GM12878 (cell line): Measurements from ENCODE around the gene RAB29.

Experiments used
- CTCF ChIP-seq, 3 experiments: IDR thresholded peaks in 2 of 3; conservative IDR thresholded peaks in 1 of 3; 2 replicates each; pipeline ENCODE4 v1.5.1; 2011; ENCODE audit warnings: low read depth in 3 of 3, low read length in 3 of 3, mild to moderate bottlenecking in 3 of 3, control low read depth in 2 of 3, moderate library complexity in 2 of 3, inconsistent platforms in 1 of 3, mixed read lengths in 1 of 3; ENCODE audit not compliant: control insufficient read depth in 2 of 3, insufficient read depth in 1 of 3; ENCODE audit errors: extremely low read depth in 1 of 3
- EZH2 ChIP-seq: IDR thresholded peaks from 2 replicates; pipeline ENCODE4 v1.6.1; 2012; ENCODE audit warnings: low read depth, mild to moderate bottlenecking, control low read depth, inconsistent platforms, low read length, borderline replicate concordance; ENCODE audit not compliant: control insufficient read depth
- MLLT1 ChIP-seq: fragments of 450-650 bp; IDR thresholded peaks from 2 replicates; pipeline ENCODE4 v1.6.1; 2016; ENCODE audit warnings: mild to moderate bottlenecking
- MYC ChIP-seq: IDR thresholded peaks from 2 replicates; pipeline ENCODE4 v1.6.1; 2011; ENCODE audit warnings: mild to moderate bottlenecking, low read length, moderate library complexity, inconsistent platforms; ENCODE audit not compliant: insufficient read depth, insufficient replicate concordance, insufficient read length, severe bottlenecking
- PBX3 ChIP-seq: IDR thresholded peaks from 2 replicates; pipeline ENCODE4 v1.6.1; 2011; ENCODE audit warnings: mild to moderate bottlenecking, low read depth, low read length, moderate library complexity; ENCODE audit not compliant: insufficient replicate concordance
- POLR2A ChIP-seq: IDR thresholded peaks from 2 replicates; pipeline ENCODE4 v1.6.1; 2011; ENCODE audit warnings: low read depth, mild to moderate bottlenecking, low read length
- REST ChIP-seq: IDR thresholded peaks from 2 replicates; pipeline ENCODE4 v1.6.1; 2012; ENCODE audit warnings: mild to moderate bottlenecking, low read depth, low read length

GRCh38 chr1:205787287-205787916 is 12.1 kb upstream of the RAB29 start:
- TF ChIP-seq MYC, result no peak
- no peak for TF ChIP-seq CTCF (IDR thresholded peaks at IDR 0.05 in 2 of 3, conservative IDR thresholded peaks at IDR 0.05 in 1 of 3; ENCODE audit: control insufficient read depth in 2 of 3, extremely low read depth in 1 of 3, insufficient read depth in 1 of 3, low read depth in 3 of 3, low read length in 3 of 3)
- TF ChIP-seq REST, result no peak
- no peak for TF ChIP-seq EZH2
- TF ChIP-seq MLLT1, result no peak
- TF ChIP-seq POLR2A, result no peak
- TF ChIP-seq PBX3, result no peak
